ENCODE measurements around the gene ORAI1.
"Not testable (repeated sequence)": the region's sequence is repeated elsewhere in the genome, so short reads cannot be mapped to it uniquely, and the experiment has no call there.

ORAI1 gene

DNA sequence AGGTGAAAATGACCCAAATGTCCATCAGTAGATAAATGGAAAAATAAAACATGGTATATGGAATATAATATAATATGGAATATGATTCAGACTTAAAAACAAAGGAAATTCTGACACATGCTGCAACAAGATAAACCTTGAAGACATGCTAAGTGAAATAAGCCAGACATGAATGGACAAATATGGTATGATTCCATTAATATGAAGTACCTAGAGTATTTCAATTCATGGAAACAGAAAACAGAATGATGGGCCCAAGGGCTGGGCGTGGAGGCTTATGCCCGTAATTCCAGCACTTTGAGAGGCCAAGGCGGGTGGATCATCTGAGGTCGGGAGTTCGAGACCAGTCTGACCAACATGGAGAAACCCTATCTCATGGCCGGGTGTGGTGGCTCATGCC, 22.7 kb upstream of the ORAI1 start:
- no peak for DNase-seq (ENCODE audit: low read depth)

DNA sequence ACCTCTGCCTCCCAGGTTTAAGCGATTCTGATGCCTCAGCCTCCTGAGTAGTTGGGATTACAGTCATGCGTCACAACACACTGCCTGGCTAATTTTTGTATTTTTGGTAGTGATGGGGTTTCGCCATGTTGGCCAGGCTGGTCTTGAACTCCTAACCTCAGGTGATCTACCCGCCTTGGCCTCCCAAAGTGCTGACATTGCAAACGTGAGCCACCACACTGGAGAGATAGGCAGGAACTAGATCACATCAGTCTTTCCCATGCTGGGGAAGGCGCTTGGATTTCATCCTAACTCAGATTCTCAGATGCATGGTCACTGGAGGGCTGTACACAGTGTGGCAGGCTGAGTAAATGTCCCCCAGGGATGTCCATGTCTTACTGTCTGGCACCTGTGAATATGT, 18.0 kb upstream of the ORAI1 start:
- no peak for DNase-seq (ENCODE audit: low read depth)

DNA sequence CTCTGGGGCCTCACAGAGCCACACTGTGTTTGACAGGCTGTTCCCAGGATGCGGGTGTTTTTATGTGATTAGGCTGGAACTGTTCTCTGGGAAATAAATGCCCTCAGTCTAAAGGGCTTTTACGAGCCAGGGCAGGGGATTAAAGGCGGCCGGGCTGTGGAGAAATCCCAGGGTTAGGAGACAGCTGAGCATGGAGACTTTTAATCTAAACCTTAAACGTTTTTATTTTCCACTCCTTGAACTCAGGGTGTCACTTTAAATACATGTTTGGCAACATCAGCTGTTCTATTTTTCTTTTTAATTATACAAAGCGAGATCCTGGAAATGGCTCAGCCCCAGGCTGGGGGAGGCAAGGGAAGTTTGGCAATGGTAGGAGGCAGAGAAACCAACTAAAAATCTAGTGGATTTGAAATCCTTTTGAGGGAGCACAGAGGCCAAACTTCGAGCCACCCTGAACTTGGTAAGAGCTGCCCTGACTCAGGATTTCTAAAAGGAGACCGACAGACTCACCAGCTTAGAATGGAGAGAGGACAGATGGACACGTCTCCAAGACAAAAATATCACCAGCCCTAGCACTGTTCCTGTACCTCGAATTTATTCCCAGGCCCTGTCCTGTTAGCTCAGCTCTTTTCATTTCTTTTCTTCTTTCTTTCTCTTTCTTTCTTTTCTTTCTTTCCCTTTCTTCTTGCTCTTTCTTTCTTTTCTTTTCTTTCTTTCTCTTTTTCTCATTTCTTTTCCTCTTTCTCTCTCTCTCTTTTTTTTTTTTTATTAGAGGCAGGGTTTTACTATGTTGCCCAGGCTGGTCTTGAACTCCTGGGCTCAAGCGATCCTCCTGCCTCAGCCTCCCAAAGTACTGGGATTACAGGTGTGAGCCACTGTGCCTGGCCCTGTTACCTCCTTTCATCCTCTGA, 15.8 kb upstream of the ORAI1 start:
- DNase-seq (ENCODE audit: low read depth): no peak

DNA sequence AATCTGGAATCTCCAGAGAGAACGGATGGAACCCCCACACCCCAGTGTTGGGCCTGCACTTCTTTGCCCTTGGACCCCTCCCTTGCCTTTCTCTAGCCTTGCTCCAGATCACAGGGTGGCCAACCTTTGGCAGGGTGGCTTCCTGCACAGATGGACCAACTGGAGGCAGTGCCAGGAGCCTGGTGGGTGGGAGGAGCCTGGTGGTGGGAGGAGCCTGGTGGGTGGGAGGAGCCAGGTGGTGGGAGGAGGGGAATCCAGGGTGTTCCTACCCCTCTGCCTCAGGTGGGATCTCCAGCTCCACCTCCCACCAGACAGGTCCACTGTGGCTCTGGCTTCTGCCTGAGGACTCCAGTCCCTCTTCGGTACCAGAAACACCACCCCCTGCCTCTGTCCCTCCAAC, 15.0 kb upstream of the ORAI1 start:
- DNase-seq (ENCODE audit: low read depth): no peak

DNA sequence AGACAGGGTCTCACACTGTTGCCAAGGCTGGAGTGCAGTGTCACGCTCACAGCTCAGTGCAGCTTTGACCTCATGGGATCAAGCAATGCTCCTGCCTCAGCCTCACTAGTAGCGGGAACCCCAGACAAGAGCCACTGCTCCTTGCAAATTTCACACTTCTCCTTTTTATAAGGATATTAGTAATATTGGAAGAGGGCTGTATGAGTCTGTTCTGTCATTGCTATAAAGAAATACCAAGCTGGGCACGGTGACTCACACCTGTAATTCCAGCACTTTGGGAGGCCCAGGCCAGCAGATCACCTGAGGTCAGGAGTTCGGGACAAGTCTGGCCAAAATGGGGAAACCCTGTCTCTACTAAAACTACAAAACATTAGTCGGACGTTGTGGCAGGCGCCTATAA, 12.9 kb upstream of the ORAI1 start:
- DNase-seq (ENCODE audit: low read depth): no peak

DNA sequence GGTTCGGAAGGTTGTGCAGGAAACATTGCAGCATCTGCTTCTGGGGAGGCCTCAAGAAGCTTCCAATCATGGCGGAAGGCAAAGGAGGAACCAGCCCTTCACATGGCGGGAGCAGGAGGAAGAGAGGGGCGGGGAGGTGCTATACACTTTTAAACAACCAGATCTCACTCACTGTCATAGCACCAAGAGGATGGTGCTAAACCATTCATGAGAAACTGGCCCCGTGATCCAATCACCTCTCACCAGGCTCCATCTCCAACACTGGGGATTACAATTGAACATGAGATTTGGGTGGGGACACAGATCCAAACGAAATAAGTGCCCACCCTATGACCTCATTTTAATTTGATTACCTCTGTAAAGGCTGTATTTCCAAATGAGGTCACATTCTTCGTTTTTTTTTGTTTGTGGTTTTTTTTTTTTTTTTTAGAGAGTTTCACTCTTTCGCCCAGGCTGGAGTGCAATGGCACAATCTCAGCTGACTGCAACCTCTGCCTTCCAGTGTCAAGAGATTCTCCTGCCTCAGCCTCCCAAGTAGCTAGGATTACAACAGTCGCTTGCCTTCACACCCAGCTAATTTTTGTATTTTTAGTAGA, 11.4 kb upstream of the ORAI1 start:
- DNase-seq (ENCODE audit: low read depth): no peak

DNA sequence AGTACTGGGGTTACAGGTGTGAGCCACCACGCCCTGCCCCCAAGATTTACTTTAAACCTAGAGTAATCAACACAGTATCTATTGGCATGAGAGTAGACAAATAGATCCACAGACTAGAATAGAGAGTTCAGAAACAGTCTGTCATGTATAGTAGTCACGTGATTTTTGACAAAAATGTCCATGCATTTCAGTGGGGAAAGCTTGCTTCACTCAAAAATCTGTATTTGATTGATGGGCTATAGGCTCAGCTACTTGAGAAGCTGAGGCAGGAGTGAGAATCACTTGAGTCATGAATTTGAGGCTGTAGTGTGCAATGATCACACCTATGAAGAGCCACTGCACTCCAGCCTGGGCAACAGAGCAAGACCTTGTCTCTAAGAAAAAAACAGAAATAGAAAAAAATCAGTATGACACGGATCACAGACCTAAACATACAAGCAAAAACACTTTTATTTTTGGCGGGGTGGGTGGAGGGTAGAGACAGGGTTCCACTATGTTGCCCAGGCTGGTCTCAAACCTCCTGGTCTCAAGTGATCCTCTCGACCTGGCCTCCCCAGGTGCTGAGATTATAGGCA, 7.6 kb upstream of the ORAI1 start:
- DNase-seq (ENCODE audit: low read depth): no peak

DNA sequence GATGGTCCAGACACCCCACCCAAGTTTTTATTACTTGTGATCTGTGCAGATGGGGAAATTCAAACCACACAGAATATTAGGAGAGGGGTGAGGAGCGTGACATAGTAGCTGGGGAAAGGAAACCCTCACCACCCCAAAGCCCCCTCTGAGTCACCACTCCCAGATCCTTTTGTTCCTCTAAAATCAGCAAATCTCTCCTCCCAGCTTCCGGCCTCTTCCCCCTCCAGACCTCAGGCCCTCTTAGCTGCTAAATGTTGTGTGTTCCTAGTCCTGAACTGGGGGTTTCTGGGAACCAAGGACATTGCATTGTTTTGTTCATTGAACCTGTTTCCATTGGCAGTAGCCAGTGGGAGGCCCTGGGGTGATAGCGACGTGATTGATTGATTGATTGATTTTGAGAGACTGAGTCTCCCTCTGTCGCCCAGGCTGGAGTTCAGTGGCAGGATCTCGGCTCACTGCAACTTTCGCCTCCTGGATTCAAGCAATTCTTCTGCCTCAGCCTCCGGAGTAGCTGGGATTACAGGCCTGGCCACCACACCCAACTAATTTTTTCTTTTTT, 5.9 kb upstream of the ORAI1 start:
- no peak for DNase-seq (ENCODE audit: low read depth)

DNA sequence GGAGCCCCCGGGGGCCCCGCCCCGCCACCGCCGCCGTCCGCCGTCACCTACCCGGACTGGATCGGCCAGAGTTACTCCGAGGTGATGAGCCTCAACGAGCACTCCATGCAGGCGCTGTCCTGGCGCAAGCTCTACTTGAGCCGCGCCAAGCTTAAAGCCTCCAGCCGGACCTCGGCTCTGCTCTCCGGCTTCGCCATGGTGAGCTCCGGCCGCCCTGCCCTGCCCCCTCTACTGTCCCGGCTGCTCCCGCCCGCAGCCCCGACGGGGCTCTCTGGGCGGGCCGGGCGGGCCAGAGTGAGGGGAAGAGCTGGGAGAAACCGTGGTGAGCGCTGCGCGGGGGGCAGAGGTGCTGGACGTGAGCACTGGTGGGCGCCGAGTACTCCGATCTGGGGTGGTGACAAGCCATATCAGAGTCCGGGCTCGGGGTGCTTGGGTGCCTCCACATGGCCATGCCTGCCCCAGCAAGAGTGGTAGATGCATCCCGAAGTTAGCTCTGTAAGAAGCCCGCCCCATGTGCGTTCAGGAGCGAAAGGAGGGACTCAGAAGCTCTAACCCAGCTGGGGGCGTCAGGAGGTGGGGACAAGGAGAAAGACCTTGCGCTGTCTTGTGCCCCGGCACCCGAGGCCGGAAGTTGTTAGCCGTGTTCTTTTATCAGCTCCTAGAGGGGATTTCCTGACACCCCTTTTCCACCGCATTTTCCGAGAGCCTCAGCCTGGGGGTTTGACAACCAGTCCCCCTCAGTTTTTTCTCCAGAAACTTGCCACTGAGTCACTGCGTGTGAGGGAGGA, 717 bp downstream of the ORAI1 start:
- peak; percentile 76 for DNase-seq (ENCODE audit: low read depth)

DNA sequence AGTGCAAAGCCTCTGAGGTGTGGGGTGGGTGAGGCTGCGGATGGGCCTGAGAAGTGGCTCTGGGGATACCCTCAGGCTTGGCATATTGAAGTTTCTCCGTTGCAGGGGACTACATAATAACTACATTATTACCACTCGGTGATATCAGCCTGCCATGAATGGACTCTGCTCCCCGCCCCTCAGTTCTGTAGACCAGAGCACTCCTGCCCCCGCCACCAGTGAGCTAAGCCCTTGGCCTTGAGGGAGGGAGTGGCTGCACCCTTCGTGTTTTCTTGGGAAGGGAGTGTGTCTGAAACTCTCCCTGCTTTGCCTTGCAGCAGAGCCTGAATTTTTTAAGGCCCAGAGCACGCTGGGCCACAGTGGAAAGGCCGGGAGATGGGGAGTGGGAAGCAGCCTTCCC, 1.7 kb downstream of the ORAI1 start:
- DNase-seq (ENCODE audit: low read depth): no peak

DNA sequence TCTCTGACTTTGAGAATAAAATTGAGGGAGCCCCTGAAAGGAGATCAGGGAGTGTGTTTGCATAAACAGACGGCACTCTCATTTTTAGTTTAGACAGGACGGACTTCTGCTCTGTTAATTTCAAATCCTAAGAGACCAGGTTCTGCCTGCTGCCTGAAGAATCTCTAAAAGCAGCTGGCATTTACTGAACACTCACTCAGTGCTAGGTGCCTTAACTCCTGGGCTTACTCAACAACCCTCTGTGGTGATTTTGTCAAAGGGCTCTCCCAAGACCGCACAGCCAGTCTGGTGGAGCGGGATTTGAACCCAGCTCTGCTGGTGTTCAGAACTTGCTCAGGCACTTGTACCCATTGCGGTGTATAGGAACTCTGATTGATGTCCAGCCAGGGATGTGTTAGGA, 2.2 kb downstream of the ORAI1 start:
- no peak for DNase-seq (ENCODE audit: low read depth)

DNA sequence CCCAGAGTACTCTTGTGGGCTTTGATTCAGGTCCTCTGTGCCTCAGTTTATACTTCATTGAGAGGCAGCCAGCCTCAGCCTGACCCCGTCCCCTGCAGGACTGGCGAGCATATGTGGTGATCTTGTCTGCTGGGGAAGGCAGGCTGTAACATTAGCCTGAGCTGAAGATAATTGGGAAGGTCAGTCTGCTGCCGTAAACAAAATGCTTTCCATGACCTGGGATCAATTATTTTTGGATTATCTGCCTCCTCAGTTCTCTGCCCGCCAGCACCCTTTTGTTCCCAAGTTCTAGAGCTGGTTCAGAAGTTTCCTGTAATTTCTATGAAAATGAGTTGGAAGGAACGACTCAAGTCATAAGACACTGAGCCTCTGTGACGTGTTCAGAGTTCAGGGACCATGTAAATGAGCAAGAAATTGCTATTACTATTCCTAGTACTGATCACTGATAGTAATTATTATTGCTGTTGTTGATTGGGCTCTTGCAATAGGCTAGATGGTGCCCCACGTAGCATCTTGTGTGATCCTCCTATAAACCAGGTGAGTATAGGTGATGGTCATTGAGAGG, 4.5 kb downstream of the ORAI1 start:
- no peak for DNase-seq (ENCODE audit: low read depth)

DNA sequence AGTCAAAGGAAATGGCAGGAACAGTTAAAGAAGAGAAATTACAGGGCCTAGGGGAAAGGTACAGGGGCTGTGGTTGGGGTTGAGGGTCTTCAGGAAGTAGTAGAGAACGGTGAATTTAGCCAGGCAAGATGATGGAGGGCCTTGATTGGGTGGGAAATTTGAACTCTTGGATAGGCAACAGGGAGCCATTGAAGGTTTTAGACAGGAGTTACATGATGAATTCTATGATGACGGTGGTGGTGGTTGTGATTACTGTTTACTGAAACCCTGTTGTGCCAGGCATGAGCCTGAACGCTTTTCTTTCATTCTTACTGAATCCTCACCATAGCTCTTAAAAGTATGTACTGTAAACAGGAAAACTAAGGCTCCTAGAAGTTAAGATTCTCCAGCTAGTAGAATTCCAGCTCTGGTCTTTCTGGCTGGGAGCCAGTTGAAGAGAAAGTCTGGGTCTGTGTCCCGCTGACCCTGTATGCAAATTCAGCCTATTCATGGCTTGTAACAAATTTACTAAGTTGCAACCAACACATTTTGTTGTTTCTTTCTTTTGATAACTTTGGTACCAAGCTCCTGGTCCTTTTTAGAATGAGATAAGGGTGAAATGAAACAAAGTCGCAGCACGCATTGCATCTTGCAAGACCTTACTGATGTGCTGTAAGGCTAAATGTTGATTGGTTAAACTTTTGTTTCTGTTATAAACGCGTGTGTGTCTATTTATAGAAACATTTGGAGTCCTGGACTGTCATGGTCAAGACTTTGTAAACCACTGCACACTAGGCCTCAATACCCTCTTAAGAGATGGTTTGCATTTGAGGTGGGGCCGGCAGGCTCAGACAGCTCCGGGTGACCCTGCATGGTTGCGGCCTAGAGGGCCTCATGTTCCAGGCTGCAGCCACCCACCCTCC, 6.0 kb downstream of the ORAI1 start:
- no peak for DNase-seq (ENCODE audit: low read depth)

DNA sequence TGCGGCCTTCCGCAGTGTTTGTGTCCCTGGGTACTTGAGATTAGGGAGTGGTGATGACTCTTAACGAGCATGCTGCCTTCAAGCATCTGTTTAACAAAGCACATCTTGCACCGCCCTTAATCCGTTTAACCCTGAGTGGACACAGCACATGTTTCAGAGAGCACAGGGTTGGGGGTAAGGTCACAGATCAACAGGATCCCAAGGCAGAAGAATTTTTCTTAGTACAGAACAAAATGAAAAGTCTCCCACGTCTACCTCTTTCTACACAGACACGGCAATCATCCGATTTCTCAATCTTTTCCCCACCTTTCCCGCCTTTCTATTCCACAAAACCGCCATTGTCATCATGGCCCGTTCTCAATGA, 7.5 kb downstream of the ORAI1 start:
- DNase-seq (ENCODE audit: low read depth): not testable (repeated sequence)

DNA sequence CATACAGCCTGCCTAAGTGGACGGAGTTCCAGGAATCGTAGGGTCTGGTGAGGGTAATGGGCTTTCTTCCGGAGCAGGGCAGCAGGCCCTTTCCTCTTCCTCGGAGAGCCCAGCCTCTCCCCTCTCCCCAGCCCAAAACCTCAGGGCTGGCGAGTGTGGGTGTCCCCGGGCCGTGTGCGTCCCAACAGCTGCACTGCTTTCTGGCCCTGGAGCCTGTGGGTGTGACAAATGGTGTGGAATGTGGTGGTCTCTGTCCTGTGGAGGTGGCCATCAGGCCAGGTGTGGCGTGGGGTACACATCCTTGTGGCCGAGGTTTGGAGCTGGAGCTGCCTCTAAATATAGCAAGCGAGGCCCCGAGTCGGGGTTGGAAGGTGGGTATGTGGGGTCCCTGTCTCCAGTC, 8.5 kb downstream of the ORAI1 start:
- DNase-seq (ENCODE audit: low read depth): no peak

DNA sequence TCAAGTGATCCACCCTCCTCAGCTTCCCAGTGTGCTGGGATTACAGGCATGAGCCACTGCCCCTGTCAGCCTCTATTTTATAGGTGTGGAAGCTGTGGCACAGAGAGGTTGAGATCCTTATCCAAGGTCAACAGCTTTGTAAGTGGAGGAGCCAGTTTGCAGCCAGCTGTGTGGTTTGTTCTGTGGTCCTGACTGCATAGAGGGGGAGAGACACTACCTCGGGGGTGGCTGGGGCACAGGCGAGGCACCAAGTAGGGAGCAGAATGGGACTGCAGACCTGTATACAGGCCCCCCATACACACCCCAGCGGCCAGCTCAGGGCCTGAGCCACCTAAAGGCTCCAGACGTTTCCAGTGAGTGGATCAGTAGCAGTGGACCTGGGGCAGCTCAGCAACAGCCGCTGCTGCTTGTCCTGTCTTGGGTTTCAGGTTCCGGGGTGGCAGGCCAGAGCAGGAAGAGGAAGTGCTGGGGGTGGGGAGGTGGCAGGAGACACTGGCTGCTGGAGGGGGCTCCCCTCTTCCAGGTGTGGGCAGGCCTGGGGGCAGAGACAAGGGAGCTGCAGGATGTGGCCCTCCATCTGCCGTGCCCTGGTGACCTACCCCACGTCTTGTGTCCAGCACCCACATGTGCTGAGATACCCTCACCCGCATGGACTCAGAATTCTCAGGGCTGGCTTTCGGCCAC, 11.0 kb downstream of the ORAI1 start:
- DNase-seq (ENCODE audit: low read depth): peak; percentile 36

DNA sequence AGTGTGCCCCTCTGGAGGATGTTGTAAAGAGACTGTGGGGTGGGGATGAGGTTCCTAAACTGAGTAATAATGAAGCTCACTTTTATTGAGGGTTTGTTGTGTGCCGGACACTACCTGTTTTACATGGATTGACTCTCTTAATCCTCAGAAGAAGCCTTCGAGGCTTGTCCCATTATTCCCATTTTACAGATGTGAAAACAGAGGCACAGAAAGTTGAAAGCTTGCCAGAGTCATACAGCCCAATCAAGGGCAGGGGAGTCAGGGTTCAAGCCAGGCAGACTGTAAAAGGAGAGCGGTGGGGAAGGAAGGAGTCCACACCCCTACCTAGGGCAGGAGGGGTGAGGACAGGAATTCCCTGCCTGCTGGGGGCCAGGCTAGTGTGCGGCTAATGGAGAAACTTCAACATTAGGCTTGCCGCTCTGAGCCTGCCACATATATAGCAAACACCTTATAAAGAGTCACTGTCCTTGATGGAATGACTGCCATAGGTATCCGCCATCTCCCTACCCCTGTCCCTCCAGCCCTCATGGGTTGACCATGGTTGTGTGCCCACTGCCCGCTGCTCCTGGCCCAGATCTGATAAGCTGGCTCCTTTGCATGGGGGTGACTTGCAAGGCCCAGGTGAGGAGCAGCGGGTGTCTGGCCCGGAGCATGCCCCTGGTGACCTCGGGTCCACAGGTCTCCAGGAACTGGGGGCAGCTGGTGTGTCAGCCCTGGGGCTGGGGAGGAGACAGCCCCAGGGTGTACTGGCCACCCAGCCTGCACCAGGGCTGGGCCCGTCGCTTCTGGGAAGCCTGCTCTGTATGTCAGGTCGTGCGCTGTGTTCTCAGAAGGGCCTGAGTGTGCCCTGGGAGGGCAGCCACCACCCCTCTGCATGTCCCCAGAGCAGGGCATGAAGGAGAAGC, 12.2 kb downstream of the ORAI1 start:
- DNase-seq (ENCODE audit: low read depth): no peak

DNA sequence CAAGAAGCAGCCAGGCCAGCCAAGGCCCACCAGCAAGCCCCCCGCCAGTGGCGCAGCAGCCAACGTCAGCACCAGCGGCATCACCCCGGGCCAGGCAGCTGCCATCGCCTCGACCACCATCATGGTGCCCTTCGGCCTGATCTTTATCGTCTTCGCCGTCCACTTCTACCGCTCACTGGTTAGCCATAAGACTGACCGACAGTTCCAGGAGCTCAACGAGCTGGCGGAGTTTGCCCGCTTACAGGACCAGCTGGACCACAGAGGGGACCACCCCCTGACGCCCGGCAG, 15.0 kb downstream of the ORAI1 start:
- DNase-seq (ENCODE audit: low read depth): no peak

DNA sequence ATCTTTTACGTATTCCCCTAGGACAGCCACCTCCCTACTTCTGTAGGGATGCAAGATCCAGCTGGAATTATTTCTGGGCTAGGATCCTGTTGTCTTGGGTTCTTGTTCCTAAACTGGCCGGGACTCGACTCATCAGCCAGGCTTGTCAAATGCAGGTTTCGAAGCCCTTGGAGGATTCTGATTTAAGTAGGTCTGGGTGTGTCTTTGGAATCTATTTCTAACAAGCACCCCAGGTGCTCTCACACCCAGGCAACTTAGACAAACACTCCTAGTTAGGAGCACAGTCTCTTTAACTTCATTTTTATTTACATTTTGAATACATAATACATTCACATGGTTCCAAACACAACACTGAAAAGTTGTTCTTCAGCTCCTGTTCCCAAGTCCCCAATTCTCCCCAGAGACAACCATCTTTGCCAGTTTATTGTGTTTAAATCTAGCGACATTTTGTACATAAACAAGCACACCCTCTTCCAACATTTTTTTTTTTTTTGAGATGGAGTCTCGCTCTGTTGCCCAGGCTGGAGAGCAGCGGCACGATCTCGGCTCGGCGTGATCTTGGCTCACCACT, 22.2 kb downstream of the ORAI1 start:
- DNase-seq (ENCODE audit: low read depth): no peak
